ENCODE measurements around the gene SNTA1. TPM values are rescaled to one million over a fixed set of nuclear protein-coding genes. Genes with fewer than 3 reads are reported as not detected.

SNTA1 gene
- polyA plus RNA-seq, 1 of the 3 experiments (the other 2 are of a cell fraction): 11.2 TPM

GRCh38 chr20:33401184-33401920 lies 42.2 kb downstream of the SNTA1 start, which contains the start of gene CDK5RAP1 (continued):
- TF ChIP-seq REST (IDR thresholded peaks at IDR 0.05; ENCODE audit: low read depth, low read length) (peak; percentile 82), TAF1 (IDR thresholded peaks at IDR 0.05; ENCODE audit: borderline replicate concordance, low read depth, low read length) (peak; percentile 94), CHD2 (IDR thresholded peaks at IDR 0.05; ENCODE audit: low read length, partially characterized antibody) (peak; percentile 91), CTCF (IDR thresholded peaks at IDR 0.05) (no peak), RFX5 (IDR thresholded peaks at IDR 0.05; ENCODE audit: low read length) (no peak), EP300 (IDR thresholded peaks at IDR 0.05; ENCODE audit: borderline replicate concordance in 1 of 2, low read depth in 1 of 2, low read length in 1 of 2) (no peak), GATA2 (CRISPR knock-in tag; IDR thresholded peaks at IDR 0.05) (no peak), EZH2phosphoT487 (IDR thresholded peaks at IDR 0.05; ENCODE audit: borderline replicate concordance, low read depth) (no peak), ZBTB33 (IDR thresholded peaks at IDR 0.05; ENCODE audit: borderline replicate concordance, low read depth) (no peak), NFIC (IDR thresholded peaks at IDR 0.05; ENCODE audit: borderline replicate concordance) (0 out of 2 replicates have a peak, but pooled peaks have one; percentile 31), RCOR1 (IDR thresholded peaks at IDR 0.05; ENCODE audit: low read length) (peak; percentile 75), FOXM1 (IDR thresholded peaks at IDR 0.05; ENCODE audit: low read depth) (no peak), MXI1 (IDR thresholded peaks at IDR 0.05; ENCODE audit: low read depth, low read length) (peak; percentile 93), ELF1 (IDR thresholded peaks at IDR 0.05) (peak; percentile 68), FOXJ3 (CRISPR knock-in tag; IDR thresholded peaks at IDR 0.05) (no peak), IRF3 (IDR thresholded peaks at IDR 0.05; ENCODE audit: low read depth, low read length) (no peak; the same call in 1 of the 2 replicates)

Measured in SK-N-SH (cell line).